ENCODE results near the gene RPRD1B.

The RPRD1B gene

GRCh38 chr20:38033330-38034107 lies at the start of gene RPRD1B, which contains the start of gene TTI1:
RPRD1B (plus strand) TSS chr20:38033746; CDS start chr20:38033948, 202 bp downstream.
TTI1 (minus strand) TSS chr20:38033456; CDS start chr20:38013816, 19,640 bp downstream.
- no peaks in the 10 kb centered on the region for H3K36me3 ChIP-seq (ENCODE audit: control insufficient read depth, insufficient read depth, low read length, severe bottlenecking)

DNA sequence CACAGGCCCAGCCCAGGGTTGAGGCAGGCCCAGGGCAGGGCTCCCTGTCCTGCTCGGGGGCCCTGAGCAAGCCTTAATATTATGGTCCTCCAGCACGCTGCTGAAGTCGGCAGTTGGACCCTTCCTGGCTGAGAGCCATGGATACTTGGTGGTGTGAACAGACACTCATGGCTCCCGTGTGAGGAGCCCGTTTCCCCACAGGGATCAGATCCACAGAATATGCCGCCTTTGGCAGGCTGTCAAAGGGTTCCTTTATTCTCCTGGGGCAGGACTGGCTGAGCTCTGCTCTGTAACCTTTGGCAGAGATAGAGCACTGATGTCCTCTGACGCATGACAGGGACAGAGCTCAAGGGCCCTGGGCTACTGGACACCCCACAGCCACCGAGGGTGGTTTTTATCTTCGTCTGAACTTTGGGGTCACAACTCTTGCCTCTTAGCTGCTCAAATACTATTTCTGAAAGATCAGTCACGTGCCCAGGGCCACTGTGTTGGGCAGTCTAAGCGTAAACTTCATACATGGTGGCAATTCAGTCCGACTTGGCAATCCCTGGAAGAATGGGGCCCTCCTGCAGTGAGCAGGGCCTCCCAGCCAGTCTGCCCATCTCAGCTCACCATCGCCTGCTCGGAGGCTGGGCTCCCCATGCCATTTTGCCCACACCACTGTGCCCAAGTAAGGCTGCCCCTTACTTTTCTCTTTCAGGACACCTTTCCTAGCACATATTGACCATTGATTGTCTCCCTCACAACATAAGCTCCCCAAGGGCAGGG lies 49.3 kb upstream of the RPRD1B start:
- H3K9me3 ChIP-seq (ENCODE audit: control insufficient read depth, low read length), result no peaks in the 10 kb centered on the region
- no peak overlapping the region for H3K4me3 ChIP-seq (ENCODE audit: low read length)
- DNase-seq (ENCODE audit: low read depth), result no peak
- peaks cover 34% of the 10 kb centered on the region for H3K4me1 ChIP-seq (ENCODE audit: control insufficient read depth, insufficient read depth, low read length)
- no peak overlapping the region for H3K9ac ChIP-seq (ENCODE audit: low read length)
- peaks cover 23% of the 10 kb centered on the region for H3K36me3 ChIP-seq (ENCODE audit: control insufficient read depth, insufficient read depth, low read length, severe bottlenecking)
- H3K27me3 ChIP-seq (replicated peaks; ENCODE audit: control insufficient read depth, insufficient read depth, low read length), result no peaks in the 10 kb centered on the region

More at GRCh38 chr20:38033330-38034107, at the start of gene RPRD1B, which contains the start of gene TTI1:
- Histone ChIP-seq H3K9me3 (ENCODE audit: control insufficient read depth, low read length) (no peaks in the 10 kb centered on the region), H3K4me1 (ENCODE audit: control insufficient read depth, insufficient read depth, low read length) (peaks cover 26% of the 10 kb centered on the region), H3K4me3 (ENCODE audit: low read length) (peak within 1 kb of the TSS; percentile 99), H3K9ac (ENCODE audit: low read length) (peak within 1 kb of the TSS; percentile 99), H3K27me3 (replicated peaks; ENCODE audit: control insufficient read depth, insufficient read depth, low read length) (no peaks in the 10 kb centered on the region)
- peak; percentile 96 for DNase-seq (ENCODE audit: low read depth)

- Histone ChIP-seq H3K4me1 (ENCODE audit: control insufficient read depth, insufficient read depth, low read length) (peaks cover 34% of the 10 kb centered on the region), H3K9me3 (ENCODE audit: control insufficient read depth, low read length) (no peaks in the 10 kb centered on the region), H3K9ac (ENCODE audit: low read length) (peak overlapping the region; percentile 53), H3K27me3 (replicated peaks; ENCODE audit: control insufficient read depth, insufficient read depth, low read length) (no peaks in the 10 kb centered on the region), H3K4me3 (ENCODE audit: low read length) (peak overlapping the region; percentile 24), H3K36me3 (ENCODE audit: control insufficient read depth, insufficient read depth, low read length, severe bottlenecking) (peaks cover 28% of the 10 kb centered on the region)
- peak; percentile 5 for DNase-seq (ENCODE audit: low read depth)
Observed at GRCh38 chr20:37986044-37986858, 47.3 kb upstream of the RPRD1B start.

GRCh38 chr20:37986873-37987601 lies 46.5 kb upstream of the RPRD1B start:
- H3K4me3 ChIP-seq (ENCODE audit: low read length), result no peak overlapping the region
- peak overlapping the region; percentile 53 for H3K9ac ChIP-seq (ENCODE audit: low read length)
- H3K4me1 ChIP-seq (ENCODE audit: control insufficient read depth, insufficient read depth, low read length), result peaks cover 34% of the 10 kb centered on the region
- no peaks in the 10 kb centered on the region for H3K9me3 ChIP-seq (ENCODE audit: control insufficient read depth, low read length)
- H3K27me3 ChIP-seq (replicated peaks; ENCODE audit: control insufficient read depth, insufficient read depth, low read length), result no peaks in the 10 kb centered on the region
- peak; percentile 82 for DNase-seq (ENCODE audit: low read depth)
- H3K36me3 ChIP-seq (ENCODE audit: control insufficient read depth, insufficient read depth, low read length, severe bottlenecking), result peaks cover 22% of the 10 kb centered on the region

GRCh38 chr20:37987602-37988290 lies 45.8 kb upstream of the RPRD1B start:
- no peaks in the 10 kb centered on the region for H3K9me3 ChIP-seq (ENCODE audit: control insufficient read depth, low read length)
- peaks cover 22% of the 10 kb centered on the region for H3K36me3 ChIP-seq (ENCODE audit: control insufficient read depth, insufficient read depth, low read length, severe bottlenecking)
- H3K9ac ChIP-seq (ENCODE audit: low read length), result no peak overlapping the region
- no peaks in the 10 kb centered on the region for H3K27me3 ChIP-seq (replicated peaks; ENCODE audit: control insufficient read depth, insufficient read depth, low read length)
- H3K4me1 ChIP-seq (ENCODE audit: control insufficient read depth, insufficient read depth, low read length), result peaks cover 39% of the 10 kb centered on the region
- no peak overlapping the region for H3K4me3 ChIP-seq (ENCODE audit: low read length)
- DNase-seq (ENCODE audit: low read depth), result peak; percentile 10

- Histone ChIP-seq H3K9me3 (ENCODE audit: control insufficient read depth, low read length) (no peaks in the 10 kb centered on the region), H3K4me1 (ENCODE audit: control insufficient read depth, insufficient read depth, low read length) (peaks cover 44% of the 10 kb centered on the region), H3K4me3 (ENCODE audit: low read length) (no peak overlapping the region), H3K9ac (ENCODE audit: low read length) (no peak overlapping the region), H3K36me3 (ENCODE audit: control insufficient read depth, insufficient read depth, low read length, severe bottlenecking) (peaks cover 16% of the 10 kb centered on the region), H3K27me3 (replicated peaks; ENCODE audit: control insufficient read depth, insufficient read depth, low read length) (no peaks in the 10 kb centered on the region)
- DNase-seq (ENCODE audit: low read depth), result peak; percentile 14
Observed at GRCh38 chr20:37988306-37988954, 45.1 kb upstream of the RPRD1B start.

GRCh38 chr20:37989601-37990295 lies 43.8 kb upstream of the RPRD1B start:
- H3K36me3 ChIP-seq (ENCODE audit: control insufficient read depth, insufficient read depth, low read length, severe bottlenecking), result peaks cover 15% of the 10 kb centered on the region

GRCh38 chr20:37990571-37991151 lies 42.9 kb upstream of the RPRD1B start:
- peaks cover 43% of the 10 kb centered on the region for H3K4me1 ChIP-seq (ENCODE audit: control insufficient read depth, insufficient read depth, low read length)
- H3K9me3 ChIP-seq (ENCODE audit: control insufficient read depth, low read length), result no peaks in the 10 kb centered on the region
- H3K27me3 ChIP-seq (replicated peaks; ENCODE audit: control insufficient read depth, insufficient read depth, low read length), result no peaks in the 10 kb centered on the region
- H3K36me3 ChIP-seq (ENCODE audit: control insufficient read depth, insufficient read depth, low read length, severe bottlenecking), result peaks cover 22% of the 10 kb centered on the region
- H3K9ac ChIP-seq (ENCODE audit: low read length), result no peak overlapping the region
- H3K4me3 ChIP-seq (ENCODE audit: low read length), result no peak overlapping the region
- peak; percentile 9 for DNase-seq (ENCODE audit: low read depth)

More at GRCh38 chr20:37989601-37990295, 43.8 kb upstream of the RPRD1B start:
- Histone ChIP-seq H3K4me3 (ENCODE audit: low read length) (no peak overlapping the region), H3K9ac (ENCODE audit: low read length) (no peak overlapping the region), H3K4me1 (ENCODE audit: control insufficient read depth, insufficient read depth, low read length) (peaks cover 45% of the 10 kb centered on the region), H3K9me3 (ENCODE audit: control insufficient read depth, low read length) (no peaks in the 10 kb centered on the region), H3K27me3 (replicated peaks; ENCODE audit: control insufficient read depth, insufficient read depth, low read length) (no peaks in the 10 kb centered on the region)
- DNase-seq (ENCODE audit: low read depth), result no peak

DNA sequence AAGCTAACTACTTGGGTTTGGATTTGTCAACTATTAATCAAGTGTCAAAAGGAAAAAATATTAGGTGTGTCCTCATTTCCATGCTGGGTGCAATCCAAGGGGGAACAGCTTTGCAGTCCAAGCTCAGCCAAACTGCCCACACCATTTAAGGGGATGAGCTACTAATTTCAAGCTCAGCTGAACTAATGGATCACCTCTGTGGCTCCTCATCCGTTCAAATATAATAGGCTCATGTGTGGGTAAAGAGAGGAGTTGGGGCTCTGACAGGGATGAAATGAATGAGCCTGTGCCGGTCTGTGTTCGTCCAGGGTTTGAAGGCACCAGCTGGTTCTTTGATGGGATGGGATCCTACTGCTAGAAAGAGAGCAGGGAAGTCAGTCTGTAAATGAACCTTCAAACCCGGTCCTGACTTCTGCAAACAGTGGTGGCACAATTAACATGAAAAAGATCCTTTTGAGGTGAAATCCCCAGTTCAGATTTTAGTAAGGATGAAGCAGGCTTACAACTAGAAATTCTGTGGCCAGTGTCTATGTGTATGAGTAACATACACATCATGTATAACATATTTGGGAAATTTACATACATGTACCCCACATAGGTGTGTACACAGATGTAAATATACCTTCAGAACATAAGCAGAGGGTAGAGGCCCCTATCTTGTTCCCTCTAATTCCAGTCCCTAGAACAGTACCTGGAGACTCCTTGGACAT lies 42.2 kb upstream of the RPRD1B start:
- Histone ChIP-seq H3K9ac (ENCODE audit: low read length) (no peak overlapping the region), H3K9me3 (ENCODE audit: control insufficient read depth, low read length) (no peaks in the 10 kb centered on the region), H3K27me3 (replicated peaks; ENCODE audit: control insufficient read depth, insufficient read depth, low read length) (no peaks in the 10 kb centered on the region), H3K36me3 (ENCODE audit: control insufficient read depth, insufficient read depth, low read length, severe bottlenecking) (peaks cover 29% of the 10 kb centered on the region), H3K4me1 (ENCODE audit: control insufficient read depth, insufficient read depth, low read length) (peaks cover 37% of the 10 kb centered on the region), H3K4me3 (ENCODE audit: low read length) (no peak overlapping the region)
- DNase-seq (ENCODE audit: low read depth), result no peak

Data from adipocyte (in vitro differentiated cells).